H4 (cell line): Measurements from ENCODE around the gene RASGEF1B. TPM values are rescaled to one million over a fixed set of nuclear protein-coding genes. Genes with fewer than 3 reads are reported as not detected.
A peak's percentile ranks its signal among the peaks of the same experiment; 100 is the strongest.
"Not testable (repeated sequence)": the region's sequence is repeated elsewhere in the genome, so short reads cannot be mapped to it uniquely, and the experiment has no call there.

Experiments
- DNase-seq: peaks from one replicate; pipeline ENCODE4 v3.0.0-alpha.2; 2015; ENCODE audit warnings: low spot score
- total RNA-seq: library from RNA; depleted of rRNA; stranded (reverse); fragments of >200 nt; shearing (Covaris generic); gene quantifications from 2 replicates; pipeline ENCODE4 v1.2.3, GENCODE V29; 2014

RASGEF1B gene
- total RNA-seq, 1 experiment from 2014 or later: 1.1 TPM

DNA sequence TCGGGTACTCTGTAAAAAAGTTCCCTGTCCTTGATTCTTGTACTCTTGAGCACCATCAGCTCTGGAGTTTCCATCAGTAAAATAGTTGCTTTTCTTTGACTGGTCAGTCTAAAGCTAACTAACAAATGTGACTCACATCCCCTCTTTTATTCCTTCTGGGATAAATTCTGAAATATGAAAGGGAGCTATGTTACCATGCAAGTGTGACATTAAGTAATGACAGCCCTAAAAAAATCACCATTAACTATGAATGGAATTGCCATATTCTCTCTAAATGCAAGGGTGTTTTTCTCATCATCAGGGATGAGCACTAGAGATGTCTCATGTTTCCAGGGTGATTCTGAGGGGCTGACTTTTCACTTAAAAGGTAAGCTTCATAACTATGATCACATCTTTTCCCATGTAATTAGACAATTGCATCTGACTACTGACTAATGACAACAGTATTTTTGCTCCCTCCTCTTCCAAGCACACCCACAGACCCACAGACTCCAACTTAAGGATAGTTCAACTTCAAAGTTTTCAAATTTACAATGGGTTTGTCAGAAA is 26.9 kb upstream of the RASGEF1B start:
- DNase-seq: no peak

DNA sequence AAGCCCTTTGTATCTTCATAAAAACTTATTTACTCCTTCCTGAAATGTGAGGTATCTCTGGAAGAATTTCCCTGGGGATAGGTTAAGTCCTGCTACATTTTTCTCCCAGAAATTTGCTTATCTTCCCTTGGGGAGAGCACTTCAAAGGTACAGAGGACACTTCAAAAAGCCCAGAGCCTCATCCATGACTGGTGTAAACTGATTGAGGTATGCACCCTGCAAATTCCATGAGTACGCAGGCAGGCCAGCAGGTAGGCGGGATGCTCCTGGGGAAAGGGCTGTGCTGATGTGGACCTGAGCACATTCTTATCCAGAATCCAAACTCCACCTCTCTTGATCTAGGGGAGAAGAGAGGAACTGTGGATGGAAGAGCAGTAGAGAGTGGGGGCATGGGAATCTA is 26.3 kb upstream of the RASGEF1B start:
- no peak for DNase-seq

DNA sequence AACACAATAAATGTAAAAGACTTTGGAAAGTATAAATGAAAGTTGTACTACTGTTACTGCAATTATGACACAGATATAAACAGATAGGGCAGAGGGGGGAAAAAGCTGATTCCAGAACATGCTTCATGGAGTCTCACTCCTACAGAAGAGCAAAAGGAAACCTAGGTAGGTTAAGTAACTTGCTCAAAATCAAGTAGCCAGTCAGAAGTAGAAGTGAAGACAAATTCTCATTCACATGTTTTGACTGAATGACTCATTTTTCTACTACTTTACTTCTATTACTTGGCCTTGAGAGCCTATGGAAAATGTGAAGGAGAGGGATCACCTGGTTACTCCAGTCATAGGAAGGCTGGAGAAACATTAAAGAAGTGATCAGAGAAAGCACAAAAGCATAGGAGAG is 23.6 kb upstream of the RASGEF1B start:
- no peak for DNase-seq

DNA sequence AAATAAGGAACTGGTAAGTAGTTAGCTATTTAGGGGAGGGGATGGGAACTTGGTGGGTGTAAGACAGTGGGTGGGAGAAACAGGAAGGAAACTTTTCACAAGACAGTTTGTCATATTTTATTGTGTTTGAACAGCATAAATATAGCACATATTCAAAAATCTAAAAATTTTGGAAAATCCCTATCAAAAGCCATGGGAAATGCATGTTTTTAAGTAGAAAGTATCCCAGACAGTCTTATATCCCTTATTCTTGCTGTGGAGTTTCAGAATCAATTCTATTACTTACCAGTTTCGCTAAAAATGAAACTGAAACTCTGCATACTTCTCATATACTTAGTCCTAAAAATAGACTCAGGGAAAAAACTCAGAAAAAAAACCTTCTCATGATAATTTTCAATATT is 22.3 kb upstream of the RASGEF1B start:
- peak; percentile 14 for DNase-seq

DNA sequence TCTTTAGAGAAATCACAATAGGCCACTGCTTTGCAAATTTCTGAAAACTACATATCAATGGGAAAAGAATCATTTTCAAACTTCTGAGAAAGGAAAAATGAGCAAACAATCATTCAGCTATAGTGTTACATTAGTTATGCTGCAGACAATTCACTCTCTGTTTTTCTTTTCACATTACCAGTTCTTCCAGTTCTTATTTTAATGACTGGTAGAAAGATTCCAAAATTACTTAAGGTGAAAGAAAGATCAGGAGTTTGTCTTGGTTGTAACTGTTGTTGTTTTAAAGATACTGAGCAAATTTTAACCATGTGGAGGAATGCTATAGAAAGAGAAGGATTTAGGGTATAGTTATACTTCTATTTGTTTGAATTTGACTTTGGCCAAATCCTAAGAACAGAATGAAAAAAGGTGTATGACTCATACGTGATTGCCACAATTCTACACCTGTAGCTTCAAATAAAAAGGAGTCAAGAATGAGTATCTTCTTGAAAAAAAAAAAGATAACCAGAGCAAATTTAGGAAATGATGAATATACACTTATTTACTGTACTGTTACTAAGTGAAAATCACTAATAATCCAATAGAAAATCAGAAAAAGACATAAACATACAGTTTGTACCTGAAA is 21.0 kb upstream of the RASGEF1B start:
- no peak for DNase-seq

DNA sequence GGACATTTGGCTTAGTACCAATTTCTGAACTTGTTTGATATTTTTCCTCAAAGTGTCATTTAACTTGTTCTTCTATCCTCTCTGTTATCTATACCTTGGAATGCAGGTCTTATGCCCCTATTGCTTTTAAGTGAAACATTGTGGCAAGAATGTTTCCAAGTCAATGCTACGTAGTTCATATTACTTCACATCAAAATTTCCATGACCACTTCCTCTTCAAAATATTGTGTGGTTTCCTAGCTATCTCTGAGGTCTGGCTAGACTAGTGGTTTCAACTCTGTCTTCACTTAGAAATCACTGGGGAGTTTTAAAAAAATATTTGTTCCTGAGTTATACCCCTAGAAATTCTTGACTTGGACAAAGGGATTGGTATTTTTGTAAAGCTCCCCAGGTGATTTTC is 20.2 kb upstream of the RASGEF1B start:
- DNase-seq: no peak

DNA sequence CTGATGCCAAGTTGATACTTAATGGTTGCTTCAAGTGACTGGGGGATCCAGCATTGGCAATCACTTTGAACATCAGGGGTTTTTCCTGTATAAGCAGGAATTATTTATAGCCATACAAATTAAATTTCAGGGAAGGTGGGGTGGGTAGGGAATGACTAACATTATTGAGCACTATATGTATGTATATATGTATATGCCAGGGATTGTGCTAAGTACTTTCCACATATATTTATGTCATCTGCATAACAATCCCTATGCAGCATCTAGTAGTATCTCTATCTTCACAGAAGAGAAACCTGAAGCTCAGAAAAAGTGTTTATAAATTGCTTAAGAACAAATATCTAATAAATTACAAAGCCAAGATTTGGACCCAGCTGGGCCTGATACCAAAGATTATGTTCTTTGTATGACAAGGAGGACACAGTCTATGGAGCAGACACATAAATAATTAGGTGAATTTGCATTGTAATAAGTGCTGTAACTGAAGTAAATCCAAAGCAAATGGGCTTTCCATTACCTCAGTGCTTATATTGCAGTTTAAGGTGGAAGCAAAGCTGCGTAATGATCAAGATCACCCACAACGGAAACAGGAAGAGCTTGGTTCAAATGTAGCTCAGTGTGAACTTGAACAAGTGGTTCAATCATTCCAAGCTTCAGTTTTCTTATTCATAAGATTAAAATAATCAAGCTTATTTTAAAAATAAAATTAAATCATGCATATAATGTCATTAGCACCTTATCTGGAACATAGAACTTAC is 18.9 kb upstream of the RASGEF1B start:
- no peak for DNase-seq

DNA sequence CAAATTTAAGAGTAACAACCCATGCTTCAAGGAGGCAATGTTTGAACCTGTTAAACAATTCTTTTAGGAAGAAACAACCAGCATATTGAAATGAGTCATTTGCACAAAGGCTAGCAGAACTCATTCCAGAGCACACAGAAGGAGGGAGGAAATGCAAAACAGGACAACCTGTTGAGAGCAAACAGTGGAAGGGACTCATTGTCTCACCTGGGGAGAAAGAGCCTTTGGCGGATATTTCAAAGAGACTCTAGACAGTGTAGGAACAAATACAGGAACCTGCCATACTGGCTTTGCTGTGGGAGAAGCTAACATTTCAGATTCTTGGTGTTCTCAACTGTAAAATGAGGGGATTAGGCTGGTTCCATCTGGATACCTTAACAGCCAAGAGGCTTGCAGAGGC is 14.8 kb upstream of the RASGEF1B start:
- no peak for DNase-seq

DNA sequence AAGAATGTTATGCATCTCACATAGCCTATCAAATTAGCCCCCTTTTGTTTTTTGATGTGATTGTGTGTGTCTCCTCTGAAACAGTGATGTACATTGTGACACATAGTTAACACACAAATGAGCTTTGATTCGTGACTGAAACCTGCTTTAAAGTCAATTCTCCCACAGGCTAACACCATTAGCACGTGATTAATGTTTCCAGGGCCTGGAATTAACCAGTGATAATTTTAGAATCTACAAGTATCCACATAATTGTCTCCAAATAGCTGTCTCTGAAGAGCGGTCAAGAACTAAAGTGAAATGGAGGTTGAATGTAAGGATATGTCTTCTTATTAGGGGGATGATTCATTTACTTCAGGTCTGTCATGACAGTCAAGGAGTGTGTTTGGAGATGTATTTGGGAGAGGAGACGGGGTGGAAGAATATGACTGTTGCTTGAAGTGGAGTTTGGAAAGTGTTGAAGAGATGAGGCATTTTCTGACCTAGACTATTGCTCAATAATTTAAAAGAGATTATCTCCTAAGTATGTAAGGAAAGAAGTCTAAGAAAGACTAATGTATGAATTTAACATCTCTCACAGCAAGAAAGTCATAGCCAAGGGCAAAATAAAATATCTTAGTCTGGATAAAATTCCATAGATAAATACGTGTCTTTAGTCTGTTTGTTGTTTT is 13.7 kb upstream of the RASGEF1B start:
- DNase-seq: no peak

DNA sequence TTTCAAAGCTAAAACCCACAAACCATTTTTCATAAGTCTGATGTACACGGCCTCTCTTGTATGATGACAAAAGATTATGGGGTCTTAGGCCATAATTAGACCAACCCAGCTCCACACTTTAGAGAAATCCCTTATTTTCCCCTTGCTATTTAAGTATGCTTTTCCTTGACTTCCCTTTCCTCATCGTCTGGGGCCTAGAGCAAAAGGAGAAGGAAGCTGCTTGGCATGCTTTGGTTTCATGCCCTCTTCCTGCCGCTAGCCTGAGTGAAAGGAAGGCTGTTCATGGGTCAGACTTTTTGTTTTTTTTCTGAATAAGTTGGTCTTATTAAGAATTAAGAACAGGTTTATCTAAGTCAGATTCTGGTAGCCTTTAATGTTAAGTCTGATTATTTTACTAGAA is 10.6 kb upstream of the RASGEF1B start:
- DNase-seq: no peak

DNA sequence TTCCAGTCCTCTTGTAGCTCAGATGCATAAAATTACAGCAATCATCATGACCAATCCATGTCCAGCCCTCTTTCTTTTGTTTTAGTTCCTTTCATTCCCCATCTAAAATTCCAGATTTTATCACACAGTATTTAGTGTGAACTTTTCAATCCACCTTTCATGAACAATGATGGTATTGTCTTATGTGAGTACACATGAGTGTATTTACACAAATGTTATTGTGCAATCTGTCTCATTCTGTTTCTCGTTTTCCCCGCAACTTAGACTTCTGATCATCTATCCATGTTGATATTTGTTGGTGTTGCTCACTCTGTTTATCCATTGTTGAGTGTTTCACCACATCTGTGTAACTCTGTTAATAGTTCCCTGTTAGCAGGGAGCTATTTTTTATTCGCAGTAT is 9.4 kb upstream of the RASGEF1B start:
- no peak for DNase-seq

DNA sequence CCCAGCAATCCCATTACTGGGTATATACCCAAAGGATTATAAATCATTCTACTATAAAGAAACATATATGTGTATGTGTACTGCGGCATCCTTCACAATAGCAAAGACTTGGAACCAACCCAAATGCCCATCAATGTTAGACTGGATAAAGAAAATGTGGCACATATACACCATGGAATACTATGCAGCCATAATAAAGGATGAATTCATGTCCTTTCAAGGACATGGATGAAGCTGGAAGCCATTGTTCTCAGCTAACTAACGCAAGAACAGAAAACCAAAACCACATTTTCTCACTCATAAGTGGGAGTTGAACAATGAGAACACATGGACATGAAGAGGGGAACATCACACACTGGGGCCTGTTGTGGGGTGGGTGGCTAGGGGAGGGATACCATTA is 7.9 kb upstream of the RASGEF1B start:
- not testable (repeated sequence) for DNase-seq

DNA sequence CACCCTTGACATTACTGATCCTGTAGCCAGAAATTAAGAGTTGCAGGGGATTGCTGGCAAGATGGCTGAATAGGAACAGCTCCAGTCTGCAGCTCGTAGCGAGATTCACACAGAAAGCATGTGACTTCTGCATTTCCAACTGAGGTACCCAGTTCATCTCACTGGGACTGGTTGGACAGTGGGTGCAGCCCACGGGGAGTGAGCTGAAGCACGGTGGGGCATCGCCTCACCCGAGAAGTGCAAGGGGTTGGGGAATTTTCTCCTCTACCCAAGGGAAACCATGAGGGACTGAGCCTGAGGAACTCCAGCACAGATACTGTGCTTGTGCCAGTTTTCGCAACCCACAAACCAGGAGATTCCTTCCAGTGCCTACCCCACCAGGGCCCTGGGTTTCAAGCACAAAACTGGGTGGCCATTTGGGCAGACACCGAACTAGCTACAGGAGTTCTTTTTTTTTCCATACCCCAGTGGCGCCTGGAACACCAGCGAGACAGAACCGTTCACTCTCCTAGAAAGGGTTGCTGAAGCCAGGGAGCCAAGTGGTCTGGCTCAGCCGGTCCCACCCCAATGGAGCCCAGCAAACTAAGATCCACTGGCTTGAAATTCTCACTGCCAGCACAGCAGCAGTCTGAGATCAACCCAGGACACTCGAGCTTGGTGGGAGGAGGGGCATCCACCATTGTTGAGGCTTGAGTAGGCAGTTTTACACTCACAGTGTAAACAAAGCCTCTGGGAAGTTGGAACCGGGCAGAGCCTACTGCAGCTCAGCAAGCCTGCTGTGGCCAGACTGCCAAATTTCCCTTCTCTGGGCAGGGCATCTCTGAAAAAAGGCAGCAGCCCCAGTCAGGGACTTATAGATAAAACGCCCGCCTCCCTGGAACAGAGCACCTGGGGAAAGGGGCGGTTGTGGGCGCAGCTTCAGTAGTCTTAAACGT is 1.9 kb upstream of the RASGEF1B start:
- DNase-seq: peak; percentile 65

DNA sequence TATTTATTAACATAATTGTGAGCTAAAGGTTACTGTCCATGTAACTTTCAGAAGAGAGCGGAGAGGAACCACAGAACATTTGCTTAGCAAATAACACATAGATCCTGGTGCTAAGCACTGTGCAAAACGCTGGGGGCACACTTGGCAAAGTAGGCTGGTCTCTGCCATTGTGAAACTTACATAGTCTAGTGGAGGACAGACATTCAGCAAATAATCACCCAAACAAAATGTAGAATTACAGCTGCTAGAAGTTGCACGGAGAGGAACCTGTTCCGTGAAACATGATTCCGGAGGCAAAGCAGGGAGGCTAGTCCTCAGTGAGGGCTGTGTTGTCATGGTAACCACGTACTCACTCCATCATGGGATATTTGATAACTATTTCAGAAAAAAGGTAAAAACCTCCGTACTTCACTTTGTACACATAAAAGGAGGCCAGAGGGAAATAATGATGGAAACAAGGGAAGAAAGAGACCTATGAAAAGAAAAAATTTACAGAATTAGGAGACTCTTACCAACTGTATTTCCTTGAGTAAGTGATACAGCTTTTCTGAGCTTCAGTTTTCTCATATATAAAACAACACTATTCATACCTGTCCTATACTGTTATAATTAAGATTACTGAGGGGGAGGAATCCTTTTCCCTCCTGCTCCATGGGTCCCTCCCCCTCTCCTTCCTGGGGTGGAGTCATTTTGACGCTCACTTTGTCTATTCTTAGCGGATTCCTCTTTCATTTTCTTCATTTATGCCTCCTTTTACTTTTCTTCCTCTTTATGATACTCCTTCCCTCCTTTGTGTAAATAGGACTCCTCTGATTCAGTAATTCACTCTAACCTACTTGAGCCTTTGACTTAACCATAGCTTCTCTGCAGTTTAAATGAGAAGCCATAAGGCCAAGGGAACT is 825 bp upstream of the RASGEF1B start:
- DNase-seq: peak; percentile 56

DNA sequence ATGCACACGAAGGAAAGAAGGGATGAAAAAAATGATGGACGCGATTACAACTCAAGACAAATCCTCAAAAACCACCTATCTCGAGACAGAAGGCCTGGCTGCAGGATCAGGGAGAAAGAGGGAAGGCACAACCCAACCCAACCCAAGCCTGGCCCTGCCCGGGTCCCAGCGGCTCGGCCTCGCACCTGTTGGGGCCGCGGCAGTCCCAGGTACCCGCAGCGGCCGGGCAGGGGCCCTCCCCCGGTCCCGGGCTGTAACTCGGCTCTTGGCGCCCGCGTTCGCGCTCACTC is 464 bp downstream of the RASGEF1B start:
- no peak for DNase-seq

DNA sequence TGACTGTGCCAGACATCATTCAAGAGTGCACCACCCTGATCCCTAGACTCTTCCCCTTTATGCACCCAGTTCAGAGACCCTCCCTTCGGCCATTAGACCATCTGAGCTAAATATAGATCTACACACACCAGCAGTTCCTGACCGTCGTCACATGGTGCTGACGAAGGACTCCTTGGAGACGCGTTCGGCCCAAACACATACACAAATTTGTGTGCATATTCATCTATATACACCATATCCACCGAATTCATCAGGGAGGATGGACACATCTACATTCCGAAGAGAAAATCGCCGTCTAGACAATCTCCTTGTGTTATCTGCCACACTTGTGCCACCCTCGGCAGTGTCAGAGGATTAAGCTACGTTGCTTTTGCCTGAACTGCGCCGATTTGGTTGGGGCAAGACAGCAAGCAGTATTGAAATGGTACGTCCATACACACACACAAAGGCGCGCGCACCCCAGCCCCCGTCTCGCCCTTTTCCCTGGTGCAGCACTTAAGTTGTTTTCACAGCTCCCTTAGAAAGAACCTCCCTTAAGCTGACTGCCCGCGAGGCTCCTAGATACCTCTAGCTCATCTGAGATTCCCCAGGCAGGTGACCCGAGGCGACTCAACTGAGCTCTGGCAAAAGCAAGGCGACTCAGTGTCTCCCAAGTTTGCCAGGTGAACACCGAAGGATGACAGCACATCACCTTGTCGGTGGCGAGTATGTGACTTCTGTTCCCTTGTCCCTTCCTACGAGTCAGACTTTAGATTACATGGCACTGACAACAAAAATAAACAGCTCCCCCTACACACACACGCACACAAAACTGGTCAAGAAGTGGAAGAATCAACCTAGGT is 1.0 kb downstream of the RASGEF1B start:
- DNase-seq: no peak

DNA sequence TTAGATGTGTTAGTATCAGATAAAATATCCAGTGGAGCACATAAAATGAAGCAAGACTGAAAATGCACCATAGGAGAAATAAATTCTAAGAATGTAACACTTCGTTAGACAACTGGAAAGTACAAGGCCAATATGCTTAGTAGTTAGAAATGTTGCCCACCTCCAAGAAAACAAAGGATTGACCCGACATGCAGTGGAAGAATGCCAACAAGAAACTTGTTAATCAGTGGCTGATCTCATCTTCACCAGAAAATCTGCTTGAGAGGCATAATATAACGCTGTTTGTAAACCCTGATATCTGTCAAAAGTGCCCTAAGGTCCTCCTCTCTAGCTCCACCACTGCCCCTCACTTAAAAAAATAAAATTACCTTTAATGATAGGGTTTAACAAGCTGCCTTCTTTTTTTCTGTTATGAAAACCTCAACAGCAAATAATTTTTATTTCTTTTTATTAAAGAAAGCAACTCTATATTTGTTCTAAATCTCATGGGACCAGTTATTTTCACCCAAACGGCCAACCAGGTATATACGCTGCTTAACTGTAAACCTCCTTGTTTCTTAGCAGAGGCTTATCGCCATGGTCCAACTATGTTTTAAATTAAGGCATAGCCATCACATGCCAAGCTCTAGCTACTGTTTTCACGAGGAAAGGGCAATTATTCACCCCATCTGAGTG is 1.8 kb downstream of the RASGEF1B start:
- no peak for DNase-seq

DNA sequence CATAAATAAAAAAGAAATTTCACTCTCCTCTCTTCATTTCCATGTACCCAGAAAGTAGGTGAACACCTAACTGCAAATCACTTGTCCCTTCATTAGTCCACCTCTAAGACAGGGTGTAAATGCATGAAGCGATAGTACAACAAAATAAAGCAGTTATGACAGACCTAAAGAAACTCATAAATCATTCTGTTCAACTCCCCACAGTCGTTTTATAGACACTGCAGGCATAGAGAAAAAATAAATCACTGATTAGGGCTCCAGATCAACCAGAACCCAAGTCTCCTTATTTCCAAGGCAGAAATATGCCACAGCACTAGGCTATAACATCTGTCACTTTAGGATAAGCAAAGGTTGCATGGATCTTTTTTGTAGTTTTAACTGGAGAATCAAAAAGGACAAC is 3.0 kb downstream of the RASGEF1B start:
- no peak for DNase-seq

DNA sequence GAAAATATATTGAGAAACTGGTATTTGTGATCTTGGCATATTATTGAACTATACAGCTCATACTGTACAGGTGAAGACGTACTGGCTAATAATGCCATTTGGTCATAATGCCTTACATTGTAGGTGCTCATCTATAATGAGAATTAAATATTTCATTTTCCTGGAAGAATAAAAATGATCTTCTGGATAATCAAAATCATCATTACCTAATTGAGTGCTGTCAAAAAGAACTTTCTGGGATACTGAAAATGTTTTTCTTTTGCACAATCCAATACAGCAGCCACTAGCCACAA is 4.1 kb downstream of the RASGEF1B start:
- DNase-seq: no peak
